ENCODE measurements around the gene USH1G. TPM values are rescaled to one million over a fixed set of nuclear protein-coding genes. Genes with fewer than 3 reads are reported as not detected.
"Not testable (repeated sequence)": the region's sequence is repeated elsewhere in the genome, so short reads cannot be mapped to it uniquely, and the experiment has no call there.

USH1G gene
- not detected for total RNA-seq

GRCh38 chr17:74922694-74923537 lies at the start of gene USH1G:
Gene USH1G, minus strand, starts transcription at chr17:74923255. Its CDS starts 182 bp downstream, at chr17:74923073.
- DNase-seq (ENCODE audit: low spot score), result no peak
- peak; percentile 25 for ATAC-seq

GRCh38 chr17:74972107-74972972 lies 49.3 kb upstream of the USH1G start, which contains the start of gene HID1:
Gene HID1, minus strand, starts transcription at chr17:74972759. Its CDS starts 103 bp downstream, at chr17:74972656.
- peak; percentile 57 for DNase-seq (ENCODE audit: low spot score)
- ATAC-seq, result peak; percentile 76

GRCh38 chr17:74971842-74972106 lies 48.7 kb upstream of the USH1G start:
- ATAC-seq, result no peak

DNA sequence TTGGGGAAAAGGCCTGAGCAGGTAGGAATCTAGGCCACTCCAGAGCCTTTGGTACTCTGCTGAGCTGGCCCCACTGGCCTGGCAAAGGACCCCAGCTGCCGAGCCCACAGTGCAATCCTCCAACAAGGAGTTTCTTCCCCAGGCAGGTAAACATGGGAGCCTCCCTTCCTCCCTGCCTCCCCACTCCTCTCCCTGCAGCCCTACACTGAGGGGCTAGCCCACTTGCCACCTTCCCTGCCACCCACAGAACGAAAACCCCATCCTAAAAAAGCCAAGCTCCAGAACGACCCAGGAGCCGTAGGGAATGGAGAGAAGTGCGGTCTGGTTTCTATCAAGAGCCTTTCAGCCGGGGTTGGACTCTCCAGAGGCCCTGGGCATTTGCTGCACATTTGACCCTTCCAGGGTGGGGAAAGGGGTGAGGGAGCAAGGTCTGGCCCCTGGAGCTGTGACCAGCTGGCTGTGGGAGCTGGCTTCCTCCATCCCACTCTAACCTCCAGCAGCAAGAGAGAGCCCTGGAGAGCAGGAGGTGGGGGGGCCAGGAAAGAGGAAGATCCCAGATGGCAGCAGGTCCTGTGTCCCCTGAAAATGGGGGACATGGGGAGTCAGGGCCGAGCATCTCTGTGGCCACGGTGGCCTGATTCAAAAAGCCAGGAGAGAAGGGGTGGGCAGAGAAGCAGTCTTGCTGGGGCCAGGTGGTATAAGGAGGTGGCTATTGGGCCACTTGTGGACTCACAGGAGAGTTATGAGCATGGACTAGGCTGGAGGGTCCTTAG lies 48.2 kb upstream of the USH1G start:
- ATAC-seq, result no peak
- no peak for DNase-seq (ENCODE audit: low spot score)

More at GRCh38 chr17:74971842-74972106, 48.7 kb upstream of the USH1G start:
- DNase-seq (ENCODE audit: low spot score), result no peak

DNA sequence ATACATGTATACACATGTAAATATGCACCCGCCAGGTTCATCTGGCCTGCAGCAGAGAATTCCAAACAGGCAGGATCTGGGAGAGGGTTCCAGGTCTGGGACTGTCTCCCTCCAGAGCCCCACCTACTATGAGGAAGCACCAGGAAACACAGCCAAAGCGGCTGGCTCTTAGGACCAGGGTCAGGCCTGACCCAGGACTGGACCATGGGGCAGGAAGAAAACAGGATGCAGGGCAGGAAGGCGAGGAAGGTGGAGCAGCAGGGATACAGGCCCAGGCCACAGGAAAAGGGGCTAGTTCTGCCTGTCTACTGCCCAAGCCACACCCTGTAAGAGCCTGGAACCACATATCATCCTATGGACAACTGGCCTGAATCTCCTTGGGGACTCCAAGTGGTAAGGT lies 47.3 kb upstream of the USH1G start:
- DNase-seq (ENCODE audit: low spot score) (no peak), ATAC-seq (peak; percentile 49)

- ATAC-seq; DNase-seq (ENCODE audit: low spot score): not testable (repeated sequence)
These were observed 46.4 kb upstream of the USH1G start for GRCh38 chr17:74969501-74969900.

DNA sequence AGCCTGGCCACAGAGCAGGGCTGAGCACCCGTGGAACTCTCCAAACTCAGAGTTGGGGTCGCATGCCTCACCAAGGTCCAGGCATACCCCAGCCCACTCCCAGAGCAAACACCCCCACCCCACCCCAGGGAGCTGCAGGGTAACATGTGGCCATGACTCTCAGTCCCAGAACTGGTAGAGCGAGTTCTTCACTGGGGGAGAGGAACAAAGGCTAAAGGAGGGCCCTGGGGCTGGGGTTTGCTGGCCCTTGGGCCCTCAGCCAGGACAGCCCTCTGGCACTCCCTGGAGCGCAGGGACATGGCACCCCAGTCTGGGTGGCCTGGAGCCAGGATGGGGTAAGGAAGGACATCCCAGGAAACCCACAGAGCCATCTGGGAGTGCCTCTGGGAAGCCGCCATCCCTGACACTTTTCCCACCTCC lies 45.3 kb upstream of the USH1G start:
- DNase-seq (ENCODE audit: low spot score), result no peak
- ATAC-seq, result no peak

DNA sequence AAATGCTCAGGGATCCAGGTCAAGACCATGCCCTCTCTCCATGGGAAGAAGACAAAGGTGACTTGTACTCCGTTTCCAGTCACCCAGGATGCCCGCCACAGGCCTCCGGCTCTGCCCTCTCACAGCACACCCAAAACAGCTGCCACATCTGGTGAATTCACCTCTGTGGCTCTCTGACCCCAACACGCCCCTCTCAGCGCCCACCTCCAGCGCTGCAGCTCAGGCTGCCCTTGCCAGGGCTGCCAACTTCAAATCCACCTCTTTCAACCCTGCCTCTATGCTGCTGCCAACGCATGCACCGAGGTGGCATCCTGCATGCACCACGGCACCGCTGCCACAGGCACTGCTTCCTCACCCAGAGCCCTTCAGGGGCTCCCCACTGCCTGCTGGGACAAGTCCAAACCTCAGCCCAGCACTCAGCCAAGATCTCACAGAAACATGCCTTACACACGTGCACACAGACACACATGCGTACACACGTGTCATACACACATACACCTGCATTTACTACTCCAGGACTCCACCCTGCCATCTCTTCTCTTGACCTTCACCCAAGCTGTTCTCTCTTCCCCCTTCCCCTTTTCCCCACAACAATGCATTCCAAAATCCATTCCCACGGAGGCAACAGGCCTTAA lies 42.0 kb upstream of the USH1G start:
- DNase-seq (ENCODE audit: low spot score) (no peak), ATAC-seq (no peak)

DNA sequence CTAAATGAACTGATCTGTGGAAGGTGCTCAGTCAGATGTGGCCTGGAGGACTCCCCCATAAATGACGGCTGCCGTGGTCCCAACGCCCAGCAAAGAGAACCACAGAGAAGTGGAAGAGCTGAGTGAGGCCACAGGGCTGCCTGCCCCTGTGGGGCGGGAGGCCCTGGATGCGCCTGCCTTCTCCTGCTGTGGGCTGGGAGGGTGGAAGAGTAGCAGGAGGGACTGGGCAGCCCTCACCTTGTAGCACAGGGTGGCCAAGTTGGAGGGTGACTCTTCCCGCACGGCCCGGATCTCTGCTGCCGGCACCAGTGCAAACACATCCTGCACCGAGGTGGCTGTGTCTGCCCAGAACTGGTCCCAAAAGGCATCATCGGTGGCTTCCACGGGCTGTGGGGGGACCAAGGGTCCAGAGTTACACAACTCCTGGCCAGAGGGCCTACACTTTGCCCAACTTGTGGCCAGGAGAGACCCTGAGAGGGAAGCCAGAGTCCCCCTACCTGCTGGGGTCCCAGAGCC lies 41.2 kb upstream of the USH1G start:
- ATAC-seq (no peak), DNase-seq (ENCODE audit: low spot score) (no peak)

GRCh38 chr17:74963656-74964055 lies 40.6 kb upstream of the USH1G start:
- no peak for ATAC-seq
- DNase-seq (ENCODE audit: low spot score), result no peak

DNA sequence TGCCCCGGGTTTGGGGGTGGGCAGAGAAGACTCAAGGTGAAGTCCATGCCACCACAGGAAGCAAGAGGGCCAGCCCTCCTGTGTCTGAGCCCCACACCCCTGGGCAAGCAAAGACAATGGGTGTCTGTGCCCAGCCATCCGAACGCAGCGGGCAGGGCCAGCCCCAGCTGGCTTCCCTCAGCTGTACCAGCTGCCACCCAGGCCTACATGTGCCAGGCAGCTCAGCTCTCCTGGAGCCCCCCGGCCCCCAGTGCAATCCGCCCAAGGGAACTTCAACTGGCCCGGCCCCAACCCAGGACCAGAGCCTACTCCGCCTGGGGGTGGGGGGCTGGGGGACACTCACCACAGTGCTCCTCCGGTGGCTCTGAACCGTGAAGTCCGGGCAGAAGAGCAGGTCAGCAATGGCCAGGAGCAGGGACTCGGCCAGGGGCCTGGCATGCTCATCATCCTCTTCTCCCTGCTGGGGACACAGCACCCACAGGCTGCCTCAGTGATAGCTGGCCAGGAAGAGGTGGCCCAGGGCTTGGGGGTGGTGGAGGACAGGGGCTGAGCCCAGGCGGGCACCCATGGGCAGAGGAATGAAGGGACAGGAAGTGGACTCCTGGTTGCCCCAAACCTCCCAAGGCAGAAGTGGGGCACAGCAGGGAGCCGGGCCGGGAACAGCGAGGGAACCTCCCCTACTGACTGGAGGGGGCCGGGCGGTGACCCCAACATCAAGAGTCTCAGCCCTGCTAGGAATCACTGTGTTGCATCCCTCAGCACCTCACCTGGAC lies 39.8 kb upstream of the USH1G start:
- no peak for ATAC-seq
- no peak for DNase-seq (ENCODE audit: low spot score)

- DNase-seq (ENCODE audit: low spot score) (peak; percentile 86), ATAC-seq (peak; percentile 90)
These were observed 38.7 kb upstream of the USH1G start for GRCh38 chr17:74961657-74962350.

DNA sequence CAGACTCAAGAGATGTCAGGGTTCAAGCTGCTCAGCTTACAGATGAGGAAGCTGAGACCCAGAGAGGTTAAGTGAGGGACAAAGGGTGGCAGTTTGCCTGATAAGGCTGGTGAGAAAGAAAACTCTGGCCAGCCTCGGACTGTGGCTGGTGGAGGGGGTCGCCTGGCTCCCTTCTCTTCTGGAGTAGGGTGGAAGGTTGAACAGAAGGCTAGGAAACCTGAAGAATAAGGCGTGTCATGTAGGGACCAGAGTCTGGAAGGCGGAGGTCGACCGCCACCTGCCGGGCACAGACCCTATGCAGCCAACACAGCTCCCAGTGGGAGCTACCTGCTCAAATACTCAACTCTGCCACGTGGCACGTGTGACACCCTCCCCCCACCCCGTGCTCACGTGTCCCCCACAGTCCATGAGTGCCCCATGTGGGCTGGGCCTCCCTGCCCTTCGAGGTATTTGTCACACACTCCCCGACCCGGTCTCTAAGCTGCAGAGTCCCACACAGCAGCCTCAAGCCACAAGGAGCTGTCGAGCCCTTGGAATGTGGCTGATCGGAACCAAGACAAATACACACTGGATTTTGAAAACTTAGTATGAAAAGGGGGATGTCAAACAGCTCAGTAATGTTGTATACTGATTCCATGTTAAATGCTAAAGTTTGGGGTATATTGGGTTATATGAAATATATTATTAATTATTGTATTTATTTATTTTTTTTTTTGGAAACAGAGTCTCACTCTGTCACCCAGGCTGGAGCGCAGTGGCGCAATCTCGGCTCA lies 37.7 kb upstream of the USH1G start:
- ATAC-seq (peak; percentile 53), DNase-seq (ENCODE audit: low spot score) (no peak)

DNA sequence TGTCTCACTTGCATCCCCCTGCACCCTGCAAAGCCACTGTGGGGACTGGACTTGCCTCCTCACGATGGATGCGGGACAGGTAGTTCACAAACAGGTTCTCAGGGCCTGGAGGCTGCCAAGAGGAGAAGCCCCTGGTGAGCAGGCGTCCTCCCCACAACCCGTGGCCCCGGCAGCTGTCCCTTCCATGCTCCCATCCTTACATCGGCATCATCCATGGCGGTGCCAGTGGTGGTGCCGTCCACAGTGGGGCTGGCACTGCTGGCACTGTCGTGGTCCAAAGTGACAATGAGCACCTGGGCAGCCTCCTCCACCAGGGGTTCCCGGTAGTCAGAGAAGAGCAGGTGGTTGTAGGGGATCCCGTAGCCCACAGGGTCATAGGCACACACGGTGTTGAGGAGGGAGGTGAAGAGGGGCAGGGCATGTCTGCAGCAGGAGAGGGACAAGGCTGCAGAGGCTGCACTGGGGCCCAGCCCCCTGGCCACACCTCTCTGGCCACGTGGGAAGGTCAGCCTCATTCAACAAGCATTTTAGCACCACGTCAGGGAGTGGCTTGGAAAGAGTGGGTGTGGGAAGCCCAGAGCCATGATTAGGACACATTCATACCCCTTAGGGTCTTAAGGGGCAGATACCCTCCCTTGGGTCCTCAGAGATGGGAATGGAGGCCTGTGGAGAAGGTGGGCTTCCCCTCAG lies 36.9 kb upstream of the USH1G start:
- ATAC-seq (no peak), DNase-seq (ENCODE audit: low spot score) (no peak)

GRCh38 chr17:74957935-74958740 lies 35.1 kb upstream of the USH1G start:
- ATAC-seq, result peak; percentile 76
- DNase-seq (ENCODE audit: low spot score), result peak; percentile 69

DNA sequence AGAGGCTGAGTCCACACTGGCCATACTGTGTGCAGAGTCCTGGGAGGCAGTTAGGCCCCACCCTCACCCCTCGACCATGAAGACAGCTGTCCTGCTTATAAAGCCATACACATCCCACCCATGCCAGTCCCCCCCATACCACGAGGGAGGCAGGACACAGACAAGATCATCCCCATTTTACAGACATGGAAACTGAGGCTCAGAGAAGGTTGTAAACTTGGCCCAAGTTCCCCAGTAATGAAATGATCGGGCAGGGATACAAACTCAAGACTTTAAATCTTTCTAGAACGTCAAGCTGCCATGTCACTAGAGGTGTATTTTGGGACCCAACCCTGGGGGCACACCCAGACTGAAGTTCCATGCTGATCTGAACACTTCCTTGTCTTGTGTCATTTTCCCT lies 33.0 kb upstream of the USH1G start:
- ATAC-seq, result no peak
- no peak for DNase-seq (ENCODE audit: low spot score)
